GM18909 (cell line): ENCODE measurements around the gene HERPUD1.
"Not testable (repeated sequence)": the region's sequence is repeated elsewhere in the genome, so short reads cannot be mapped to it uniquely, and the experiment has no call there.

Experiments
- ATAC-seq: cut with Tn5 transposase; IDR thresholded peaks from one replicate; pipeline ENCODE4 v1.9.1; 2021; ENCODE audit warnings: mild to moderate bottlenecking; ENCODE audit not compliant: unreplicated experiment, poor library complexity

The HERPUD1 gene

GRCh38 chr16:56933828-56934598 lies 2.1 kb downstream of the HERPUD1 start:
- ATAC-seq = no peak

GRCh38 chr16:56934599-56935145 lies 2.7 kb downstream of the HERPUD1 start:
- not testable (repeated sequence) for ATAC-seq

GRCh38 chr16:56935201-56935600 lies 3.3 kb downstream of the HERPUD1 start:
- ATAC-seq = no peak

- ATAC-seq = no peak
These were observed 4.5 kb downstream of the HERPUD1 start for GRCh38 chr16:56936491-56936890.

GRCh38 chr16:56936950-56937349 lies 5.0 kb downstream of the HERPUD1 start:
- no peak for ATAC-seq

GRCh38 chr16:56938664-56939513 lies 6.9 kb downstream of the HERPUD1 start:
- no peak for ATAC-seq

- ATAC-seq = no peak
These were observed 7.9 kb downstream of the HERPUD1 start for GRCh38 chr16:56939801-56940200.

GRCh38 chr16:56941092-56941491 lies 9.2 kb downstream of the HERPUD1 start:
- no peak for ATAC-seq

GRCh38 chr16:56941856-56942331 lies 10.0 kb downstream of the HERPUD1 start:
- no peak for ATAC-seq

- ATAC-seq = no peak
These were observed 11.9 kb downstream of the HERPUD1 start for GRCh38 chr16:56943761-56944375.

- peak; percentile 47 for ATAC-seq
These were observed 13.3 kb downstream of the HERPUD1 start for GRCh38 chr16:56944954-56945839.

GRCh38 chr16:56945847-56946527 lies 14.0 kb downstream of the HERPUD1 start:
- no peak for ATAC-seq

- ATAC-seq = no peak
These were observed 15.0 kb downstream of the HERPUD1 start for GRCh38 chr16:56946767-56947603.

- ATAC-seq = no peak
These were observed 15.7 kb downstream of the HERPUD1 start for GRCh38 chr16:56947604-56947995.

GRCh38 chr16:56948234-56948633 lies 16.3 kb downstream of the HERPUD1 start:
- ATAC-seq = no peak

GRCh38 chr16:56950051-56950450 lies 18.1 kb downstream of the HERPUD1 start:
- no peak for ATAC-seq

GRCh38 chr16:56950455-56950854 lies 18.5 kb downstream of the HERPUD1 start:
- no peak for ATAC-seq
